Kidney (tissue), 22 donors: Measurements from ENCODE around the gene ZNF747. TPM values are rescaled to one million over a fixed set of nuclear protein-coding genes. Genes with fewer than 3 reads are reported as not detected.

Experiments
- DNase-seq, 5 donors: peaks; one replicate each; pipeline ENCODE4 v3.0.0-alpha.2; 2013 to 2020
- FAIRE-seq: peaks from 2 replicates; lab custom pipeline; 2012; peaks lifted over from hg19 to GRCh38; lab: Jason Lieb, UNC
- H3K27ac ChIP-seq, 2 donors: one replicate each; pipeline ENCODE4 v1.7.0; 2013; ENCODE audit warnings: low read depth in 2 of 2, low read length in 2 of 2, inconsistent platforms in 1 of 2
- H3K27me3 ChIP-seq: one replicate; pipeline ENCODE4 v1.7.1; 2013; ENCODE audit warnings: low read length, inconsistent platforms; ENCODE audit not compliant: control insufficient read depth, insufficient read depth
- H3K36me3 ChIP-seq, 3 donors: one replicate each; pipeline versions ENCODE4 v1.7.0 to v1.7.1; 2013; ENCODE audit warnings: low read length in 3 of 3, control low read depth in 1 of 3, inconsistent platforms in 1 of 3; ENCODE audit not compliant: insufficient read depth in 3 of 3, control insufficient read depth in 2 of 3
- H3K4me1 ChIP-seq, 3 donors: one replicate each; pipeline versions ENCODE4 v1.7.0 to v1.7.1; 2013; ENCODE audit warnings: low read length in 3 of 3, inconsistent platforms in 1 of 3, low read depth in 1 of 3; ENCODE audit not compliant: control insufficient read depth in 2 of 3, insufficient read depth in 2 of 3
- H3K4me3 ChIP-seq, 3 donors: one replicate each; pipeline versions ENCODE4 v1.7.0 to v1.8.1; 2013; ENCODE audit warnings: low read length in 3 of 3, control low read depth in 1 of 3, inconsistent platforms in 1 of 3
- H3K9ac ChIP-seq, 3 donors: one replicate each; pipeline versions ENCODE4 v1.7.0 to v1.7.1; 2013; ENCODE audit warnings: low read length in 3 of 3, control low read depth in 1 of 3, inconsistent platforms in 1 of 3
- H3K9me3 ChIP-seq, 3 donors: one replicate each; pipeline versions ENCODE4 v1.7.0 to v1.7.1; 2013; ENCODE audit warnings: low read length in 3 of 3, control low read depth in 1 of 3, inconsistent platforms in 1 of 3; ENCODE audit not compliant: control insufficient read depth in 2 of 3, insufficient read depth in 1 of 3
- CTCF ChIP-seq: IDR thresholded peaks from 3 replicates; pipeline ENCODE4 v1.5.1; 2012; ENCODE audit warnings: mild to moderate bottlenecking, moderate library complexity, borderline replicate concordance; ENCODE audit not compliant: insufficient read depth; ENCODE audit errors: extremely low read depth
- intact Hi-C: fragments of 100-400 bp; cut with DNase I; formaldehyde crosslinking; loops from one replicate; pipeline ENCODE4 v1.11.1; 2022
- long read RNA-seq, 10 donors: library from polyadenylated mRNA in 1 of 10; unstranded in 1 of 10; transcript quantifications; one replicate each; pipeline ENCODE4 v2.0.0 and lab custom pipeline, GENCODE V29; 2021 to 2026
- polyA plus RNA-seq: library from polyadenylated mRNA; stranded (reverse); fragments of 350-450 nt; fragmentation: Illumina TruSeq; extraction: RNeasy Lipid Tissue Mini Kit (QIAGEN cat#74804); gene quantifications from one replicate; pipeline ENCODE4 v1.2.3, GENCODE V29; 2014; ENCODE audit warnings: low read depth, low replicate concordance; ENCODE audit not compliant: insufficient read depth
- total RNA-seq: library from RNA; stranded (reverse); fragmentation: NEBNext Ultra II Directional; extraction: Animal tissue kit (Norgen Biotek cat#: 25700); gene quantifications from one replicate; pipeline ENCODE4 v1.2.1, GENCODE V29; 2021
- donor health status: control.
- donor health status: control.
- donor health status: control.
- donor health status: control.
- donor health status: control.
- donor health status: DM: yes; HTN: yes; CAD: no.
- donor health status: Normal renal cell carcinoma (clear cell type).

ZNF747 gene
- 11.6 TPM for total RNA-seq
- 10.1 TPM for polyA plus RNA-seq
- long read RNA-seq, donor 1, partial matches to known transcripts = 0 of 3 reads
- long read RNA-seq, donor 1, other reads (novel, unspliced or antisense) = 0 of 3 reads
- long read RNA-seq, donor 2, partial matches to known transcripts = 0 of 3 reads
- long read RNA-seq, donor 2, other reads (novel, unspliced or antisense) = 0 of 3 reads
- long read RNA-seq, donor 3, partial matches to known transcripts = 0 of 5 reads
- long read RNA-seq, donor 3, other reads (novel, unspliced or antisense) = 0 of 5 reads
- long read RNA-seq, donor 4, partial matches to known transcripts = 0 of 4 reads
- long read RNA-seq, donor 4, other reads (novel, unspliced or antisense) = 0 of 4 reads
- long read RNA-seq, donor 5 = 0 reads
- long read RNA-seq, donor 6, partial matches to known transcripts = 10 of 11 reads
- long read RNA-seq, donor 6, other reads (novel, unspliced or antisense) = 0 of 11 reads
- long read RNA-seq, donor 7, transcript ZNF747-203 (3 exons, 1,511 nt) = major isoform, 7 of 26 reads
- long read RNA-seq, donor 7, partial matches to known transcripts = 9 of 26 reads
- long read RNA-seq, donor 7, other reads (novel, unspliced or antisense) = 5 of 26 reads
- long read RNA-seq, donor 8, partial matches to known transcripts = 0 of 5 reads
- long read RNA-seq, donor 8, other reads (novel, unspliced or antisense) = 0 of 5 reads
- long read RNA-seq, donor 9, partial matches to known transcripts = 0 of 1 reads
- long read RNA-seq, donor 9, other reads (novel, unspliced or antisense) = 0 of 1 reads
- long read RNA-seq, donor 10, partial matches to known transcripts = 0 of 5 reads
- long read RNA-seq, donor 10, other reads (novel, unspliced or antisense) = 0 of 5 reads

DNA sequence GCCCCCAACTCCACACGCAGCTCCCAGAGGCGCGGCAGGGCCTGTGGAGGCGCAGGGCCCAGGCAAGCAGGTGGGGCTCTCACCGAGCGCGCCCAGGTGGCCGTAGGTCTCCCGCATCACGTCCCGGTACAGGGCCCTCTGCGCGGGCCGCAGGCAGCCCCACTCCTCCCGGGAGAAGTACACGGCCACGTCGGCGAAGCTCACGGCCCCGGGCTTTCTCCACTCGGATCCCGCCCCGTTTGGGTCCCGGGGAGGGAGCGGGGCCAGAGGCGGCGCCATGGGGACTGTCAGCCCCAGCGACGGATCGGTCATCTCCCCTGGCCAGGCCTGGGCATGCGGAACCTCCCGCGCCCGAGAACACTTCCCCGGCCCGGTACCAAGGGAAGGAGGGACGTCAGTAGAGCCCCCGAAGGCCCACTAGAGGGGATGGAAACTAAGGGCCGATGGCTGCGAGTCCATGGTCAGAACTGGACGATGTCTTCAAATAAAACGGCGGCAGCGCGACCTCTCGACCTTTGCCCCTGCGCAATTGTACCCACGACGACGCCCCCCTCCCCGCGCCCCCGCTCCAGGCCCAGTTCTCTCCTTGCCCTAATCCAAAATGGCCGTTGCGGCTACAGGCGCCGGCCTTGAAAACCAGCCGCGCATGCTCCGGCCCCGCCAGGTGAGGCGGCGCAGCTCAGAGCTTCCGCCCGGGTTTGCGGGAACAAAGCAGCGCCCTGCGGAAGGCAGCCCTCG lies at the start of gene ZNF747:
Gene ZNF747, minus strand, starts transcription at position 491 of the 738 bp plus-strand sequence. Its CDS starts 179 bp downstream, at position 312.
- Histone ChIP-seq H3K9ac (peak within 1 kb of the TSS; percentile 89 to 98 (median 95)), H3K4me1 (peaks cover 0 to 11% (median 6%) of the 10 kb centered on the region in 3 donors), H3K27ac (peak within 1 kb of the TSS; percentile 98 to 99), H3K36me3 (peaks cover 0 to 6% (median 2%) of the 10 kb centered on the region in 3 donors), H3K4me3 (peak within 1 kb of the TSS; percentile 85 to 99 (median 91)), H3K27me3 (no peaks in the 10 kb centered on the region), H3K9me3 (no peaks in the 10 kb centered on the region)
- DNase-seq (peak; percentile 94 to 98 (median 97)), FAIRE-seq (no peak)
- no peak for TF ChIP-seq CTCF
- intact Hi-C loops = no loop called here

DNA sequence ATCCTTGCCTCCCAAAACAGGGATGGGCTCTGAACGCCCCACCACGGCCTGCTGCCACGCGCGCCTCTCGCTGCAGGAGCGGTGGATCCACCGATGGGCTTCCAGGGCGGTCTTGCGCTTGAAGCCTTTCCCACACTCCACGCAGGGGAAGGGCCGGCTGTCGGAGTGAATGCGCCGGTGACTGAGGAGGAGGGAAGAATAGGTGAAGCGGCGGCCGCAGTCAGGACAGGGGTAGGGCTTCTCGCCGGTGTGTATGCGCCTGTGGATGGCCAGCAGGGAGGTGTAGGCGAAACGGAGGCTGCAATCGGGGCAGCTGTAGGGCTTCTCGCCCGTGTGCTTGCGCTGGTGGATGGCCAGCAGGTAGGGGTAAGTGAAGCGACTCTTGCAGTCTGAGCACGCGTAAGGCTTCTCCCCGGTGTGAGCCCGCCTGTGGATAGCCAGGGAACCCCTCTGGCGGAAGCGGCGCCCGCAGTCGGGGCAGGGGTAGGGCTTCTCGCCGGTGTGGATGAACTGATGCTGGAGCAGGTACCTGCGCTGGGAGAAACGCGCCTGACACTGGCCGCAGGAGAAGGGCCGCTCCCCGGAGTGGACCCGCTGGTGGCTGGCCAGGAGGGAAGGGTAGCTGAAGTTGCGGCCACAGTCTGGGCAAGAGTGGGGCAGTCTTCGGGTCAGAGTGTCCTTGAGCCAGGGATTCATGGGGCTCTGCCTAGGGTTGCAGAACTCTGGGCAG lies 48.1 kb upstream of the ZNF747 start:
- intact Hi-C loops = no loop called here
- no peak for DNase-seq
- H3K4me1 ChIP-seq = peaks cover 0 to 11% (median 0%) of the 10 kb centered on the region in 3 donors
- no peak overlapping the region for H3K9ac ChIP-seq
- H3K27me3 ChIP-seq = no peaks in the 10 kb centered on the region
- no peak overlapping the region for H3K4me3 ChIP-seq
- H3K9me3 ChIP-seq = no peaks in the 10 kb centered on the region
- H3K27ac ChIP-seq = no peak overlapping the region
- no peak for FAIRE-seq
- TF ChIP-seq CTCF = no peak
- peaks cover 0 to 6% (median 0%) of the 10 kb centered on the region in 3 donors for H3K36me3 ChIP-seq

DNA sequence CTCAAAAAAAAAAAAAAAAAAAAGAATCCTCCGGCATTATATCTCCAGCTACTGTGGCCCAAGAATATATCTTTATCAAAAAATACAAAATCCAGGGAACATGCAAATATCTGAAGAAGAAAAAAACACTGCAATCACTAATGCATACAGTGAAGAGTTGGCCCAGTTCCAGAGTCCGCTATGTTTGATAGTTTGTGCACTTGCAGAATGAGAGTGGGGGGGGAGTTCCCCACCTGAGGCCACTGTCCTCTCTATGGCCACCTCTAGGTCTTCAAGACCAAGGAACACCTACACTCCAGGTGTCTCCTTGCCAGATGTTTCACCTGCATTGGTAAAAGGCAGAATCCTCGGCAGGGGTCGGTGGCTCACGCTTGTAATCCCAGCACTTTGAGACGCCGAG lies 46.8 kb upstream of the ZNF747 start:
- no peak for TF ChIP-seq CTCF

More for the DNA sequence above, 46.8 kb upstream of the ZNF747 start:
- Histone ChIP-seq H3K4me3 (no peak overlapping the region), H3K4me1 (peaks cover 0 to 11% (median 0%) of the 10 kb centered on the region in 3 donors), H3K9ac (no peak overlapping the region), H3K27me3 (no peaks in the 10 kb centered on the region), H3K9me3 (no peaks in the 10 kb centered on the region), H3K36me3 (peaks cover 0 to 6% (median 0%) of the 10 kb centered on the region in 3 donors), H3K27ac (no peak overlapping the region)
- FAIRE-seq = no peak
- DNase-seq = no peak
- intact Hi-C loops = no loop called here
